Stimulated activated CD8-positive, alpha-beta memory T cell treated with anti-CD3 and anti-CD28 coated beads, Interleukin-15, amount 100 ng/mL, for 4 hours (primary cell): ENCODE results near the gene CADPS2.

Experiments
- DNase-seq, 2 donors: peaks; one replicate each; pipeline ENCODE4 v3.0.0-alpha.2; 2020; ENCODE audit warnings: low read depth in 2 of 2

Gene CADPS2

DNA sequence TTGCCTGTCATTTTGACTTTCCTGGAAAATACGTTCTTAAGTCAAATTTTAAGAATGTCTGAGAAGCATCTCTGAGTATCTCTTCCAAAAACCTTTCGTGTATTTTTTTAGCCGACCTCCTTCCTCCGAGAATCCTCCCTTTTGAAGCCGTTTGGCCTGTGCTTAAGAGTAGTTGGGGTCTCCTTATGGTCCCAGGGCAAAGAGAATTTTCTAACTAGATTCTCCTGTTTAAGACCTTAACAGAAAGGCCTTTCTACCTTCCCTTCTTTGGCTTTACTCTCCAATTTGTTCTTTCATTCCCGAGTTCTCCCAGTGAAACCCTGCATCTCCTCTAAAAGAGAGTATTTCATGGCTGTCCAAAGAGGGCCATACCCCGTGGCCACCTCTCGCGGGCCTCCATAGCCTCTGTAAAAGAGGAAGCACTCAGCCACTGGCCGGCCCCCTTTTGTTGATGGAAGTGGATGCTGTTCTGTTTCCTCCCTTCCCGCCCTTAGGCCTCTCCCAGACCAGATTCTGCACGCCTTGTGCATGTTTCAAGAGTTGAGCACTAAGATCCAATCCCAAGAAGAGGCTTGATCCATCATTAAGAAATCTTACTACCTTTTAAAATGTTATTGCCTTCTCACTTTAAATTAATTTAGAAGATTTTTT is 575.1 kb downstream of the CADPS2 start:
- no peak for DNase-seq

DNA sequence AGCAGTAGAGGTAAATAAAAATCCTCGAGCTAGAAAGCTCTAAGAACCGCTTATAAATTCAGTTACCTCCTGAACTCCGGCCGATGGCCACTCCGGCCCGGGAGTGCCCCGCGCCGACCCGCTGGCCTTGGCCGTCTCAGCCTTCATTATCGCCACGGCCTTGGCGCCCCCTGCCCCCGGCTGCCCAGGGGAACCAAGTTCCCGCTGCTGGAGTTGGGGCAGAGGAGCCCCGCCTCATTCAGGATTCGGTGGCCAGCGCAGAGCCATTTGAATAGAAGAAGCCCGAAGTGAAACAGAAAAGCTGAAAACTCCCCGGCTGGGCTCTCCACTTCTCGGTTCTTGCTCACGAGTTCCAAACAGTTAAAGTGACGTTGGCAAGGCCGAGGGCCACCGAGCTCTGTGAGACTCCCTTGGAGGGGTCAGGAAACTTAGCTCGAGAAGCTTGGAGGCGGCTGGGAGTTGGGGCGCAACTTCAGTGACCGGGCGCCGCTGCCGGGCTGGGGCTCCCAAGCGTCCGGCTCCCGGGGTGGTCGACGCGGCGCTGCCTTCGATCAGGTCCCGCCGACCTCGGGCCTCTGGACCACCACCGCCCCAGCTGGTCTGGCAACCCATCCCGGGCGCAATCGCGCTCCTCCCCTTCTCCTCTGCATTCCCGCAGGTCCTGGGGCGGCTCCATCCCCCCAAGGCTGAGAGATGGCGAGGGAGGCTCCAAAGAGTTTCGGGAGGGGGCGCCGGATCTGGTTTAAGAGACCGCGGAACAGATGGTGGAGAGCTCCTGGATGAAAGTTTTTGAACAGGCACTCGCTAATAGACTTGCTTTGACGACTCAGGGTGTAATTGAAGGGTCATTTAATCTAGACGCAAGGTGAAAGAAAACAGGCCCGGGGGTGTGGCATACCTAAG is 575.9 kb downstream of the CADPS2 start:
- DNase-seq, result no peak

DNA sequence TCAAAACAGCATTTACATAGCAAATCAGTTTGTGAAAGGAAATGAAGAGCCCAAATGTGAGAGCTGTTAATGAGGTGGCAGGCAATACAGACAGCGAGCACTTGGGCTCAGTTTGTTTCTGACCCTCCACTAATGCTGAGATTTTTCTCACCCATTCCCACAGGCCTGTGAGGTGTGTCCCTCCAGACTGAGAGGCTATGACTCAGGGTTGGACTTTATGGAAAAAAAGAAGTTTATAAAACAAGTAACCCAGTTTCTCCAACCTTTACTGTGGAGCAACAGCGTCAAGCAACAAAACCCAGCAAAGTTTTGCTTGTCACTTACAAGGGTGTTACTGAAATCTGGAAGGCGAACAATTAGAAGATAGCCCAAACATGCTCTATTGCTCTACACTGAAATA is 576.8 kb downstream of the CADPS2 start:
- DNase-seq, result no peak

DNA sequence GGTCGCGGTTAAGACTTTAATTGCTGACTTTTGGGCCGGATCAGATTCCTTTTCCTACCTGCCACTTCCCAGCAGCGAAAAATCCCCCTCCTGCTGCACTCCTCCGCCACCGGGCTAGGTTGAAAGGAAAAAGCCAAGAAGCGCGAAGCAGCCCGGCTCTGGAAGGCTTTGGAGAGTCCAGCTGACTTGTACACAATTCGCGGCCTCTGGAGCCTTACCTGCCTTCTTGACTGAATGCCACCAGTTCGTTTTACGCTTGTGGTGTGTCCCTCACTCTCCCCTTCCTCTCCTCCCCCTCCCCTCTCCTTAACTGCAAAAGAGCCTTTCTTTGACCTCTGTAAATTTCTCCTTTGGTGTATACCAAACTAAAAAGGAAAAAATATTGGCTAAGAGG is 579.0 kb downstream of the CADPS2 start:
- no peak for DNase-seq

DNA sequence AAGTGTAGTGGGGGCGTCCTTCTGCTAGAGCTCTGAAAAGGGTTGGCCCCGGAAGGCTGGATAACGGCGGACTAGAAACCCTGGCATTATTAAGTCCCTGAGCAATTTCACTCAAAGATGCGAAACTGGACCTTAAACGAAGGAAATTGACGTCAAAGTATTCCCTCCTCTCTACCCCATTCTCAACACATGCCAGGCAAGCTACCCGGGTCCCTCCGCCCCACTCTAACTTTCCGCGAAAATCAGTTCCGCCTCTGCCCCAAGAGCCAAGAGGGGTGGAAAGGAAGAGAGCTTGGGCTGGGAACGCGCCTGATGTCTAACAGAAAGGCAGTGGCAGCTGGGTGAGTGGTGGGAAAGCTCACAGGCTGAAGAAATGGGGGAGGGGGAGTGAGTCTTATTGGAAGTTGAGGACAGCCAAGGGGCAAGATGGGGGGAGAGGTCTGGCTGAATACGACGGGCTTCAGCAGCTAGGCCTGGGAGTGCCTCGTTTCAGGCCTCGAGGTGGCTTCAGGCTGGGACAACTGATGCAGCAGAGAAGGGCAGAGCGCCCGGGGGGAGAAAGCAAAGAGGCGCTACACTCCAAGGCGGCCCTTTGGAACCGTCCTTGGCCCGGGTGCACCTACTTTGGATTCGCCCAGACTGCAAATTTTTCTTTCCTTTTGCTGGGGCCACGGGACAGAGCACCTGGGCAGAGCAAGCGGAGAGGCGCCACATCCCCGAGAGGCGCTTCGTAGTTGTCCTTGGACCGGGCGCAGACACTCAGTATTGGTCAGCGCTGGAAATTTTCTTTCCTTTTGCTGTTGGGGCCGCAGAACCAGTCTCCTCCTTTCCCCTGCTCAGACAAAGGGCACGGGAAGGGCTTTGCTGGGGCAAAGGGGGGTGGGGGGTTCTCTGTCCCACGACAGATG is 579.7 kb downstream of the CADPS2 start:
- no peak for DNase-seq

DNA sequence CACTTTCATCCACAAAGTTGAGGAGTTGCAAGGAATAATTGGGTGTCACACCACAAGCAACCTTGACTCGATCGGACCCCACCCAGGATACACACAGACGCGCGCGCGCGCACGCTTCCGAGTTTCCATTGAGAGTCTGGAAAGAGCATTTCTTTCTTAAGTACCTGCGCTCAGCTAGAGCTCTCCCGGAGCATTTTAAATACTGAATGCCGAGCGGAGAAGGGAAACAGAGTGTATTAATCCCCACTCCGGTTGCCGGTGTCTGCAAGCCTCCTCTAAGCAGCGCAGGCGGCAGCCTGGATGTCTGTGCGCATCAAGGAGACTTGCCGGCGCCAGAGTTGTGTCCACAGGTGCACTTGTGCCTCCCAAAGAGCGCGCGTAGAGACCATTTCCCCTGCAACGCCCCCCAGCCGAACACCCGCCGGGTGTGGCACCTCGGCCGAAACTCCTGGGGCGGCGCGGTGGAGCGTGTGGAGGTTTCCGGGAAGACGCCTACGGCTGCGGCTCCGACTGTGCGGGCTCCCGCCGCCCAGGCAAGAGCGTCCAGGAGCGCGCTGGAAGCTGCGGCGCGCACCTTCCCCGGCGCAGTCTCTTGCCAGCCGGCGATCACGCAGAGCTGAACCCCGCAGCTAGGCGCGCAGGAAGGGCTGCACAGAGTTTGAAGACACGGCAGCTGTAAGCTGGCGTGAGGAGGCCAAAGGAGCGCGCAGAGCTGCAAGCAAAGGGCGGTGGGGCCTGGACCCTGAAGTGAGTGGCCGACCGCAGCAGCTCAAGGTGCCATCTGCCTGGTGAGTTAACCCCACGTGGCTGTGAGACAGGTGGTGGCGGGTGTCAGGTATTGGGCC is 580.6 kb downstream of the CADPS2 start:
- DNase-seq, result no peak

DNA sequence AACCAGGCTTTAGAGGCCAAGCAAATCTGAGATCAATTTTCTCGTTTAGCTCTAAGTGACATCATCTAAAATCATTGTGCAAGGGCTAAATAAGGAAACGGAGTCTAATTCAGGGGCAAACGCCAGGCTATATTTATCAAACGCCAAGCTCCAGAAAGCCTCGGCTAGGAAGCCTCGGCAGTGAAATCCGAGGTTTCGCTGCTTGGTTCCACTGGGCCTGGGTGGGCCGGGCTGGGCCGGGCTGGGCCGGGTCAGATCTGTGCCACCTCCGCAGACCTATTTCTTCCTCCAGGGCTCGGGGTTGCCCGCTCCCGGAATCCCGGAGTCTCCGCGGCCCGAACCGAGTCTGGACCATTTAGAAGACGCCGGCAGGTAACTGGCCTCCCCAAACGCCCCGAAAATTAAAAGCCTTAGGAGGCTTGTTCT is 581.3 kb downstream of the CADPS2 start:
- DNase-seq, result no peak

DNA sequence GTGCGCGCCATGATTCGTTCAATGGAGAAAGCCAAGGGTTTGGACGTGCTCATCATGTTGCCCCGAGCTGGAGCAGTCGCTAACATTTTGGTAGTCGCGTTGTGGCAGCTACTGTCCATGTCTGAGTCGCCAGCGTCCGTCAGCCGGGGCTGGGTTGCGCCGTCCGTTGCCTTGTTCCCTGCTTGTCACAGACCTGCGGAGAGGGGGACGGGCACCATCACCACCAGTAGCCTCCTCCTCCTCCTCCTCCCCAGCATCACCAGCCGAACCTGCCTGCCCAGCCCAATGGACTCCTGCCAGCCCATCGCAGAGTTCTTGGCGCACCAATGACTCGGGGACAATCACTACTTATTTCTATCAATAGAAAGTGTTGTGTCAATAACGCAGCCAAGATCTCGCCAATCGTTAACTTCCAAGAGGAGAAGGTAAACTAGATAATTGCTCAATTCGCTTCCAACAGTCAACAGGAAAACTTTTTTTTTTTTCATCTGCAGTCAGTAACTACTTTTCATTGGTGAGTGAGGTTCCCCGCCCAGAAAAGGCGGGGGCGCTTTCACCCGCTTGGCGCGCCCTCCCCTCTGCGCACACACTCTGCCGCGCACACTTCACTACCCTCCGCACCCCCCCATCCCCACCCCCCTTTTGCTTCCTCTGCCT is 581.8 kb downstream of the CADPS2 start, which contains the start of gene FEZF1:
FEZF1 (minus strand) TSS at position 432 of the 657 bp plus-strand sequence; CDS start at position 119, 313 bp downstream.
- no peak for DNase-seq

DNA sequence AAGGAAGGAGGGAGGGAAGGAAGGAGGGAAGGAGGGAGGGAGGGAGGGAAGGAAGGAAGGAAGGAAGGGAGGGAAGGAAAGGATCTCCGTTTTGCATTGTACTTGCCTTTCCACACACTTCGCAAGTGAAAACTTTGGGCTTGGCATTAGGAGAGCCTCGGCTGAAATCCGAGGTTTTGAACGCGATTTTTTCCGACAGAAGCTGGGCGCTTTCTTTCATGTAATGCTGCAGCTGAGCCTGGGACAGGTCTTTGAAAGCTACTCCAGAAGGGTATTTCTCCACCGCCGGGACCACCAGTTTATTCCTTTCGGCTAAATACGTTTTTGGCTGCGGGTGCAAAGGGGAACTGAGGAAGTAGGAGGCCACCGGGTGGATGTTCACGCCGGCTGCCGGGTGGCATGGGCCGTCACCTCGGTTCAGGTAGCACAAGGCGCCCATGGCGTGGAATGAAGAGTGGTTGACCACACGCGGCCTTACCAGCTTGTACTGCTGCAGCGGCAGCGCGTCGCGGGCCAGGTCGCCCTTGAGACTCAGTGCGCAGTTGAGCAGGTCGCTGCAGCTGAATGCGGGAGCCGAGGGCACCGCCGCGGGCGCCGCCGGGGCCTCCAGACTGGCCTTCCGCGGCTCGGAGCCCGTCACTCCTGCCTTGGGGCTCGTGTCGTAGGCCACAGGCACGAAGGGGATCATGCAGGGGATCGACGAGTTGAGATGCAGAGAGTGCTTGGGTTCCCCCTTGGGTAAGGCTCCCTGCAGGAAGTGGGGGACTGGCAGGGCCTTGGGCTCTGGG is 582.5 kb downstream of the CADPS2 start:
- DNase-seq, result no peak

DNA sequence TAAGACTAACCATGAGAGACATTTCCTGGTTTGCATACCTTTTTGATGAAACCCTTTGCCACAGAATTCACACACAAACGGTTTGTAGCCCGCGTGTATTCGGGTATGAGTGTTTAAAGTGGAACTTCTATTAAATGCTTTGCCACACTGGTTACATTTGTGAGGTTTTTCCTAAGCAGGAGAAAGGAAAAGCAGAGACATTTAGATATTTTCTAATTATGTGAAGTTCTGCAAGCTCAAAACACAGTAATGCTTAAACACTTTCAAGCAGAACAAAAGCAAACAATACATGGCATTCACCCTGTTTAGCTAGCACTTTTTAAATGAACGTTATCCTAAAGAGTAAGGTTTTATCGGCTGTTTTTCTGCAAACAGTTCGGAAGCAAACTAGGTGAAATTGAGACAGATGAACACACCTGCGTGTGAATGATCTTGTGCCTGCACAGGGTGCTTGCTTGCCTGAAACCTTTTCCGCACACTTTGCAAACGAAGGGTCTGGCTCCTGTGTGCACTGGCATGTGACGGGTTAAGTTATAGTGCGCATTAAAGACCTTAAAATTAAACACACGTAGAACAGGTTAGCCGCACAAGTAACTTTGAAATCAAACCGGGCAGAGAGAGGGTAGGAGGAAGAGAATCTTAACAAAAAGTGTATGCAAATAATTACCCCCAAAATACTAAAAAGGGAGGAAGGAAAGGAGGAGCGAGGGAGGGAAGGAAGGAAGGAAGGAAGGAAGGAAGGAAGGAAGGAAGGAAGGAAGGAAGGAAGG is 583.3 kb downstream of the CADPS2 start:
- DNase-seq, result no peak

DNA sequence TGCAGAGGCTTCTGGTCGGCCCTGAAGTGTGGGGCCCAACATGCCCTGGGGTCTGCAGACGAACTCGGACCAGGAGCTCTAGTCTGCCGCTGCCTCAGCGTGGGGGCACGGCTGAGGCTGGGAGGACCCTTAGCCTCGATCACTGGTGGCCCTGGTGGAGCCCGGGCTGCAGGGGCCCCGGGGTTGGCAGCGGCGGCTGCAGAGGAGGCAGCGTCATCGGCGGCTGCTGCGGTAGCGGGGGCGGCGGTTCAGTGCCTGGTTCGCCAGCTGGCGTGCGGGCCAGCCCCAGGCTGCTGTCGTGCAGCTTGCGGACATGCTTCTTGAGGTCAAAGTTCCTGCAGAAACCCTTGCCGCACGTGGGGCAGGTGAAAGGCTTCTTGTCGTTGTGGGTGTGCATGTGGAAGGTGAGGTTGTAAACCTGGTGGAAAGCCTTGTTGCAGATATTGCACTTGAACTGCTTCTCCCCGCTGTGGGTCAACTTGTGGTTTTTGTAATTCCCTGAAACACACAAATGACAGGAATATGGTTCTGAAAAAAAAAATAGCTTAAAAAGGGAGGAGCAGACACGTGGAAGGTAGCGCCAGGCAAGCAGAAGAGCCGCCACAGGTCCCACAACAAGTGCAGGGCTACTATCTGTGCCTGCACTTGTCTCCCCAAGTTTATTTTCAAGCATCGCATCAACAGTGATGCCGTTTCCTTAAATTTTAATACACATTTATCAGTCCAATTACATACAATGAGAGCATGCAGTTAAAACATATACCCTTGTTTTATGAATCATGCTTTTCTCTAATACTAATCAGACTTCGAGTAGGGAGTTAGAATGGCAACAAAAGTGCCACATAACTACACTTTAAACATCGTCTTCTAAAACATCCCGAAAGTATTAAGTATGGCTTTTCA is 584.2 kb downstream of the CADPS2 start:
- no peak for DNase-seq

DNA sequence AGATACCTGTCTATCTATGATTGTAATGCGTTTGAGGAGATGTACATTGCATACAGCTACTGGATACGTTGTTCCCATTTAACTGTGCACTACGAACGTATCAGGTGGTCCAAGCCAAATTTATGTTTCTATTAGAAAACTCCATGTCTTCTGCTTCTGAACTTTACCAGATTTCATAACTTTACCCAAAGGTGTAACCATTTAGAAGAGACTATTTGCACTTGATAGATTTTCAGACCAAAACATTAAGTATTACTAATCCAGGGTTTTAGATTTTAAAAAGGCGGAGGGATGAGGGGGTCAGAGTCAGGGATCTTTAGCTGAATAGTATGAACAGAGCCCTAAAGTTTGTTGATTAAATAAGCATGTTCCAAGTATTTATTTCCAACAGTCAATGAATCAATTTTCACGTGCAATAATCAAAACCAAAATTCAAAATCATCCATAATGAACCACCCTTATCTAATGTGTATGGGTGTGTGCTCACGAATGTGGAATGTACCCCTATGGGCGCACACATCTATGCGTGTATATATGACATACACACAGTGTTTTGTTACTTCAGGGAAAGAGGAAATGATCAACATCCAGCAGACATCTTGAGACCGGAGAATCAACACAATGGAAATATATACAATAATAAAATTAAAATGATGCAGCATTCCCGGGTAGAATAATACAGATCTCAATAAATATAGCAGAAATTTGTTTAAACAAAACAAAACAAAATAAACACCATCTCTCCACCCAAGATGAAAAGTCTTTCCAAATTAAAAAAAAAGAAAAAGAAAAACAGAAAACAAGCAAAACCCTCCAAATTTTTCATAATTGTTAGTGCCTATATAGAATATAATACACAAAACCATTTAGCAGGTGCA is 585.1 kb downstream of the CADPS2 start:
- DNase-seq, result no peak

DNA sequence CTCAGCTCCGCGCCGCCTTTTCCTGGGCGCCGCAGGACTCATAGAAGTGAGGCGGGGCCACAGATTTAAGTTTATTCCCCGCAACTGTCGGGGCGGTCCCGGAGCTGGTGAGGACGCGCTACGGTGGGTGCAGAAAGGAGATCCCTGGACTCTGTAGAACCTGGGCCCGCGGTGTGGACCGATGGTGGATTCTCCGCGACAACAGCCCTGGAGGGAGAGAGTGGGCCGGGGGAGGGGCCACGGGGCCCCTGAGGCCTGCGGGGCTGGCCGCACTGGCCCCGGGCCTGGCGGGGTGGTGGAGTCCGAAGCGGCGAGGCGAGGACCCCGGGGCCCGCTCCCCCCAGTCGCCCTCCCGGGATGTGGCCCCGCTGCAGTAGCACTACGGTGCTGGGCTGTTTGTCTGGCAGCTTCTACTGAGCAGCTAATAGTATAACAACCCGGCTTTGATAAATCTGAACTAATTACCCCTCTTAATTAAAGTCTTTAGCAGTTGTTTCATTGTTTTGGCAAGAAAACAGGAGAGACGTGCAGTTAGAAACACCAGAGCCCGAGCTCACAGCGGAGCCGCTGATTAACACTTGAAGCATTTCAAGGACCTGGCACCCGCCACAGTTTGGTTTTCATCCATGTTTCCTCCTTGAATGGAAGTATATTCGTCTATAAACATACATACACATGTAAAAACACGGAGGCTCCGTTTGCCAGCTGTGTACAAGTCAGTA is 585.9 kb downstream of the CADPS2 start:
- DNase-seq, result no peak

DNA sequence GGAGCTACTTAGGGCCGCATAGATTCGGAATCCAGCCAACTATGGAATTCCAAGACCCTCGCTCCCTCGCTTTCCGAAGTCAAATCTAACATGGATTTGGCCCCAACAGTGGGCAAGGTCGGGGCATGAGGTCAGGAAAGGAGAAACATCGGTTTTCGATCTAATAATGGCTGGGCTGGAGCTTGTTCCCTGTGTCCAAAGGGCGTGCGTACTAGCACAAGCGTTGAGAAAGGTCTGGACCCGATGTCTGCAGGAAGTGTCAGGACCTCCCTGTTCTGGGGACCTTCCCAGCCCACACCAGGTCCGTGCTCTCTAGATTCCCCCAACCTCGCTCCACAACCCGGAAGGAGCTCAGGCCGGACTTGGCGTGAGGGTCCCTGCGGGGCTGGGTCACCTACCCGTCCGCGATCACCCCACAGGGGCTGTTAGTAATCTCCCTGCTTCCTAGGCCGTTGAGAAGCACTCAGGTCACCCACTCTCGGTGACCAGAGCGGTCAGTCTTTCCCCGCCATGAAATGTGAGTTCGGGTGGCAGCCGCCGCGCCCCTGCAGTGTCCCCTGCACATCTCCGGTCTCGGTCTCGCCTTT is 586.5 kb downstream of the CADPS2 start:
- DNase-seq, result no peak

DNA sequence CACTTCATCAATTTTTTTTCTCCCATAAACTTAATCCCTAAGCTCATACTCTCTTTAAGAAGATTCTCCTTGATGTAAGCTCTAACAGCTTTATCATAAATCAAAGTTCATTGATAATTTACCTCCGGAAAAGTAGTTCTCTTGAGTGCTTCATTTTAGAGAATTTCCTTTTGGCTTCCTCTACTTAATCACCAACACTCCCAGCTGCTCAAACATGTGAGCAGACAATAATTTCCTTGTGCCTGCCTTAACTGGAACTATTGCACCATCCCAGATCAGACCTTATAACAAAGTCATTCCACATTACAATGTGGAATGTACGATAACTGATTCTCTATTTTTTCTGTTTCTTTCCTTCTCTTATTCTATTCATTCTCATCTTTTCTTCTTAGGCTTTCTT is 587.6 kb downstream of the CADPS2 start:
- DNase-seq, result no peak

DNA sequence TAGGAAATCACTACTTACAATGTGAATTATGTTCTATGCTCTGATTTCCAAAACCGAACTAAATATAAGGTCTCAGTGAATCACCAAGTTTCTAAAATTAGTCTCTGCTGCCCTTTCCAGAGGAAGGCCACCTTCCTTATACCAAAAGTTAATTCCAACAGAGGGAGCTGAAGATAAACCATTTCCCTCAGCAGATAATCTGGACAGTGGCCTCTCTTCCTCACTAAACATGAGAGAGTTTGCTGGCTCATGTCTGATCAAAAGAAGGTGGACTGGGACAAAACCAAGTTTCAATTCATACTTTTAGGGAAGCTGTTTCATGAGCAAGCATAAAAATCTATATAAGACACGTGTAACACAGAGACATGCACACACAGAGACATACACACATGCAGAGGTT is 588.1 kb downstream of the CADPS2 start:
- no peak for DNase-seq
